SHP77 (cell line): Measurements from ENCODE around the gene INMT.

Experiments used
- DNase-seq, 2 experiments: peaks; one replicate each; lab custom pipeline; 2025; lab: John Stamatoyannopoulos, UW

Gene INMT

GRCh38 chr7:30752979-30753378 lies 1.0 kb downstream of the INMT start:
- no peak for DNase-seq

GRCh38 chr7:30754315-30754877 lies 2.5 kb downstream of the INMT start:
- no peak for DNase-seq

GRCh38 chr7:30755384-30756154 lies 3.6 kb downstream of the INMT start:
- no peak for DNase-seq

- no peak for DNase-seq
Observed at GRCh38 chr7:30757342-30757692, 5.4 kb downstream of the INMT start.

GRCh38 chr7:30760514-30761213 lies 8.7 kb downstream of the INMT start:
- no peak for DNase-seq

GRCh38 chr7:30761214-30762156 lies 9.6 kb downstream of the INMT start:
- DNase-seq: no peak

- DNase-seq: no peak
Observed at GRCh38 chr7:30764030-30764975, 12.4 kb downstream of the INMT start.

GRCh38 chr7:30765408-30765807 lies 13.5 kb downstream of the INMT start:
- DNase-seq: no peak

GRCh38 chr7:30770845-30771173 lies 18.9 kb downstream of the INMT start:
- DNase-seq: no peak

GRCh38 chr7:30771174-30771879 lies 19.4 kb downstream of the INMT start, which contains the start of gene MINDY4:
Gene MINDY4, plus strand, starts transcription at chr7:30771417. Its CDS starts 77 bp downstream, at chr7:30771494.
- peak in 1 of 2 experiments; percentile 17 for DNase-seq

GRCh38 chr7:30771880-30772425 lies 20.0 kb downstream of the INMT start:
- DNase-seq: no peak

GRCh38 chr7:30772984-30773383 lies 21.0 kb downstream of the INMT start:
- no peak for DNase-seq

GRCh38 chr7:30775992-30776391 lies 24.1 kb downstream of the INMT start:
- no peak for DNase-seq

- no peak for DNase-seq
Observed at GRCh38 chr7:30776971-30777370, 25.0 kb downstream of the INMT start.

- no peak for DNase-seq
Observed at GRCh38 chr7:30778255-30779025, 26.5 kb downstream of the INMT start.

- DNase-seq: no peak
Observed at GRCh38 chr7:30779574-30779973, 27.6 kb downstream of the INMT start.

GRCh38 chr7:30780941-30781340 lies 29.0 kb downstream of the INMT start:
- no peak for DNase-seq

- no peak for DNase-seq
Observed at GRCh38 chr7:30782690-30783089, 30.8 kb downstream of the INMT start.

- DNase-seq: no peak
Observed at GRCh38 chr7:30785786-30786185, 33.9 kb downstream of the INMT start.
